Esophagus muscularis mucosa (tissue), 2 donors: ENCODE data around the gene ARHGEF5.

Source experiments
- EP300 ChIP-seq: sonication (generic); formaldehyde crosslinking; IDR thresholded peaks from one replicate; pipeline ENCODE4 v1.6.1; 2017; ENCODE audit warnings: antibody characterized with exemption
- POLR2A ChIP-seq: fragments of 450-650 bp; IDR thresholded peaks from one replicate; pipeline ENCODE4 v1.6.1; 2017; ENCODE audit warnings: antibody characterized with exemption, moderate library complexity, mild to moderate bottlenecking, low read depth

GRCh38 chr7:144384555-144385245 lies 29.5 kb downstream of the ARHGEF5 start:
- TF ChIP-seq POLR2A (no peak), EP300 (no peak)
